Measurements from ENCODE around the gene SLC22A12. TPM values are rescaled to one million over a fixed set of nuclear protein-coding genes. Genes with fewer than 3 reads are reported as not detected.
"Not testable (repeated sequence)": the region's sequence is repeated elsewhere in the genome, so short reads cannot be mapped to it uniquely, and the experiment has no call there.

SLC22A12 gene
- total and polyA plus RNA-seq, 2 donors (not counting 3 experiments of a cell fraction or from before 2014, with no cell fraction given): not detected

GRCh38 chr11:64594159-64594939, 3.3 kb downstream of the SLC22A12 start:
- H3K4me3 ChIP-seq (replicated peaks in 1 of 3; ENCODE audit: insufficient read depth in 1 of 3, low read depth in 1 of 3, low read length in 3 of 3): no peak overlapping the region
- H3K27ac ChIP-seq (ENCODE audit: insufficient read depth, low read depth, low read length): no peak overlapping the region
- dilution Hi-C loops (cut with MboI; ENCODE audit: extremely low pct_ligation_motif_present, low sequenced_read_pairs): no loop called here
- no peaks in the 10 kb centered on the region for H3K27me3 ChIP-seq (ENCODE audit: control insufficient read depth in 2 of 2, insufficient read depth in 2 of 2, low read length in 2 of 2)
- intact Hi-C loops (cut with micrococcal nuclease): no loop called here
- no peaks in the 10 kb centered on the region for H3K9me1 ChIP-seq (replicated peaks; ENCODE audit: control insufficient read depth, extremely low read depth, insufficient read depth, low read length)
- no peaks in the 10 kb centered on the region for H3K9me3 ChIP-seq (replicated peaks; ENCODE audit: control insufficient read depth, insufficient read depth, low read length)
- no peak overlapping the region for H2AFZ ChIP-seq (ENCODE audit: low read depth, low read length)
- no TSS peak for BruUV-seq (replicated peaks)
- DNase-seq (ENCODE audit: low read depth, low spot score) (no peak), FAIRE-seq (no peak)
- POLR2A ChIA-PET: no interaction called here
- no peaks in the 10 kb centered on the region for H3K79me2 ChIP-seq (ENCODE audit: control insufficient read depth, insufficient read depth, low read length)
- H3K4me1 ChIP-seq (ENCODE audit: control insufficient read depth, extremely low read depth, insufficient read depth, low read length): no peaks in the 10 kb centered on the region
- no peak for TF ChIP-seq MYC (IDR thresholded peaks at IDR 0.05; ENCODE audit: low read depth, low read length)
- no peak for TF ChIP-seq CTCF (IDR thresholded peaks at IDR 0.05; ENCODE audit: extremely low read depth in 1 of 2, insufficient read depth in 1 of 2, low read depth in 1 of 2, low read length in 2 of 2)
- TF ChIP-seq, protein P1, sequence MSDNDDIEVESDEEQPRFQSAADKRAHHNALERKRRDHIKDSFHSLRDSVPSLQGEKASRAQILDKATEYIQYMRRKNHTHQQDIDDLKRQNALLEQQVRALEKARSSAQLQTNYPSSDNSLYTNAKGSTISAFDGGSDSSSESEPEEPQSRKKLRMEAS (IDR thresholded peaks at IDR 0.05; ENCODE audit: insufficient read depth, insufficient read length): no peak
- no peak for TF ChIP-seq POLR2AphosphoS5 (IDR thresholded peaks at IDR 0.05; ENCODE audit: insufficient read depth, low read depth, low read length)
- no peak for TF ChIP-seq FOS (IDR thresholded peaks at IDR 0.05; ENCODE audit: borderline replicate concordance, insufficient read depth, low read length)
- TF ChIP-seq EZH2 (IDR thresholded peaks at IDR 0.05; ENCODE audit: borderline replicate concordance, low read depth, low read length, severe bottlenecking): no peak
- no peak for TF ChIP-seq POLR2A (IDR thresholded peaks at IDR 0.05; ENCODE audit: low read depth, low read length)
- TF ChIP-seq GATA2 (IDR thresholded peaks at IDR 0.05; ENCODE audit: insufficient read depth, insufficient read length, low read depth, low read length): no peak
- TF ChIP-seq JUN (IDR thresholded peaks at IDR 0.05; ENCODE audit: borderline replicate concordance, insufficient read depth, insufficient read length, low read depth): no peak
- H3K4me2 ChIP-seq (ENCODE audit: insufficient read depth, low read length): no peak overlapping the region
- no peak overlapping the region for H3K9ac ChIP-seq (replicated peaks; ENCODE audit: extremely low read depth, insufficient read depth, low read length)
- no peaks in the 10 kb centered on the region for H4K20me1 ChIP-seq (replicated peaks; ENCODE audit: control insufficient read depth, extremely low read depth, insufficient read depth, low read length)
- CTCF ChIA-PET: no interaction called here
- H3K36me3 ChIP-seq (ENCODE audit: control insufficient read depth in 2 of 2, extremely low read depth in 1 of 2, insufficient read depth in 2 of 2, low read length in 2 of 2): no peaks in the 10 kb centered on the region

DNA sequence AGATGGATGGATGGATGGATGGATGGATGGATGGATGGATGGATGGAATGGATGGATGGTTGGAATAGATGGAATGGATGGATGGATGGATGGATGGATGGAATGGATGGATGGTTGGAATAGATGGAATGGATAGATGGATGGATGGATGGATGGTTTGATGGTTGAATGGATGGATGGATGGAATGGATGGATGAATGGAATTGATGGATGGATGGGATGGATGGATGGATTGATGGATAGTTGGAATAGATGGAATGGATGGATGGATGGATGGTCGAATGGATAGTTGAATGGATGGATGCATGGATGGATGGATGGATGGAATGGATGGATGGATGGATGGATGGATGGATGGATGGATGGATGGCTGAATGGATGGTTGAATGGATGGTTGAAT, 4.9 kb downstream of the SLC22A12 start:
- H4K20me1 ChIP-seq (replicated peaks; ENCODE audit: control insufficient read depth, extremely low read depth, insufficient read depth, low read length); dilution Hi-C loops (cut with MboI; ENCODE audit: extremely low pct_ligation_motif_present, low sequenced_read_pairs); H3K4me3 ChIP-seq (replicated peaks in 1 of 3; ENCODE audit: insufficient read depth in 1 of 3, low read depth in 1 of 3, low read length in 3 of 3); CTCF ChIA-PET; intact Hi-C loops (cut with micrococcal nuclease); FAIRE-seq; H3K9me1 ChIP-seq (replicated peaks; ENCODE audit: control insufficient read depth, extremely low read depth, insufficient read depth, low read length); H3K79me2 ChIP-seq (ENCODE audit: control insufficient read depth, insufficient read depth, low read length); DNase-seq (ENCODE audit: low read depth, low spot score); BruUV-seq (replicated peaks); H3K4me1 ChIP-seq (ENCODE audit: control insufficient read depth, extremely low read depth, insufficient read depth, low read length); H3K27ac ChIP-seq (ENCODE audit: insufficient read depth, low read depth, low read length); H3K36me3 ChIP-seq (ENCODE audit: control insufficient read depth in 2 of 2, extremely low read depth in 1 of 2, insufficient read depth in 2 of 2, low read length in 2 of 2); POLR2A ChIA-PET; H3K9me3 ChIP-seq (replicated peaks; ENCODE audit: control insufficient read depth, insufficient read depth, low read length); H2AFZ ChIP-seq (ENCODE audit: low read depth, low read length); H3K27me3 ChIP-seq (ENCODE audit: control insufficient read depth in 2 of 2, insufficient read depth in 2 of 2, low read length in 2 of 2); H3K4me2 ChIP-seq (ENCODE audit: insufficient read depth, low read length); H3K9ac ChIP-seq (replicated peaks; ENCODE audit: extremely low read depth, insufficient read depth, low read length): not testable (repeated sequence)
